GM21423 (cell line): ENCODE data around the gene C13orf46.

Experiments used
- ATAC-seq: cut with Tn5 transposase; IDR thresholded peaks from one replicate; pipeline ENCODE4 v1.9.1; 2021; ENCODE audit warnings: mild to moderate bottlenecking, moderate library complexity; ENCODE audit not compliant: unreplicated experiment

Gene C13orf46

GRCh38 chr13:113972451-113973217 is 1.2 kb downstream of the C13orf46 start:
- no peak for ATAC-seq

- no peak for ATAC-seq
These were observed 2.2 kb downstream of the C13orf46 start for GRCh38 chr13:113971471-113972231.

GRCh38 chr13:113970810-113971470 is 2.9 kb downstream of the C13orf46 start:
- no peak for ATAC-seq

- ATAC-seq = no peak
These were observed 3.8 kb downstream of the C13orf46 start for GRCh38 chr13:113969973-113970611.

- no peak for ATAC-seq
These were observed 4.4 kb downstream of the C13orf46 start for GRCh38 chr13:113969311-113969972.

DNA sequence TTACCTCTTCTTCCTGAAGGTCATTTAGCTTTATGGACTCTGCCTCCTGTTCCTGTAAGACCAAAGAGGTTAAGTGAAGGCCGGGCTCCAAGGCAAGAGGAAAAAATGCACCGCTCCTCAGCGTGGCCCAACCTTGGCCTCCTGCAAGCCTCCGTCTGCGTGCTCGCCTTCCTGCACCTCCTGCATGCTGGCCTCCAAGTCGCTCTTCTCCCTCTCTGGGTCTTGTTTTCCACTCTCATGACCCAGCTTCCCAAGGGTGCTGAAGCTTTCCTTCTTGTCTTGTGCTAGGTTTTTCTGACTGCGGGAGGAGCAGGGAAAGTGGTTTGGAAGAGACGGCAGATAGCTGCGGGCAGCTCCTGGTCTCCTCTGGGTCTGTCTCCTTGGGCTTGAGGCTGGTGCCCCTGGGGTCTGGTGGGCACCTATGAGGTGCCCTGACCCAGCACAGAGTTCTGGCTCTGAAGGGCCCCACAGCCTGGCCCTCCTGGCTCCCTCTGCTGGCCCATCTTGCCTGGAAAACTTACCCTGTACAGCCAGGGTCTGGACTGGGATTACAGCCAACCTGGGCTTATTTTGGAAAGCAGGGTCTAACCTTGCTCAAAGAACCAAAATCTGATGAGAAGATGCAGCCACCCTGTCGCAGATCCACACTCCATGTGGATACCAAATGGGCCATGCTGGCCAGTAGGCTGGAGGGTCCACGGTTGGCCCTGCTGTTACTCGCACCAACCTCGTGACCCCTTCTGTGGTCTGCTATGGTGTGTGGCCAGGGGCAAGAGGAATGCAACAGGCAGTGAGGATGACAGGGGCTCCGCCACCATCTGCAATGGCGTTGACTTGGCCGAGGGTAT is 5.2 kb downstream of the C13orf46 start:
- ATAC-seq = no peak

DNA sequence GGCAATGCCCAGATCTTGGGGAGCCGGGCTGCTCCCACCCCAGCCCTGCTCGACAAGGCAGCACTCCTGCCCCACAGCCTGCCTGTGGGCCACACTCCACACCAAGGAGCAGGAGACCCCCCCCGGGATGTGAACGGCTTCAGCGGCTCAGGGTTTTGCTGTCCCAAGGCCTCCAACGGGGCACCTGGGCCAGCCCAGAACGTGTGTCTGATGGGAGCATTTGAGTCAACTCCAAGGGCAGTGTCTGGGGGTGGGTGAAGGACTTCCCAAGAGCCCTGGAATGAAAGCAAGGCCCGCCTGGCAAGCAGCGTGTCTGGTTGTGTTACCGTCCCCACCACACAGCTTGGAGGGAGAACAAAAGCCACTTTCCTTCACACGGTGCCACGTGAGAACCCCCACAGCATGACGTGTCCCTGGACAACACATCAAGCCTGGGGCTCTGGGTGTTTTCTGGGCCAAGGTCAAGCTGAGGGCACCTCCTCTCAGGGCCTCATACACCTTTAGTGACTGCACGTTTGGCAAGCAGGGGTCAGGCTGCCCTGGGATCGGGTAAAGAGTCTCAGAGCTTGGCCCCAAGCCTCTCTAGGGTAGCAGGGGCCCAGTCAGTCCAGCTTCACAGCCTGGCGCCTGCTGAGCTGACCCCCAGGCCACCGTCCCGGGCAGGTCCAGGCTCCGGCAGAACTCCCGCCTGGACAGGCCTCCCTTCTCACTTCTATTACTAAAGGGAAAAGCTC is 6.0 kb downstream of the C13orf46 start:
- no peak for ATAC-seq

DNA sequence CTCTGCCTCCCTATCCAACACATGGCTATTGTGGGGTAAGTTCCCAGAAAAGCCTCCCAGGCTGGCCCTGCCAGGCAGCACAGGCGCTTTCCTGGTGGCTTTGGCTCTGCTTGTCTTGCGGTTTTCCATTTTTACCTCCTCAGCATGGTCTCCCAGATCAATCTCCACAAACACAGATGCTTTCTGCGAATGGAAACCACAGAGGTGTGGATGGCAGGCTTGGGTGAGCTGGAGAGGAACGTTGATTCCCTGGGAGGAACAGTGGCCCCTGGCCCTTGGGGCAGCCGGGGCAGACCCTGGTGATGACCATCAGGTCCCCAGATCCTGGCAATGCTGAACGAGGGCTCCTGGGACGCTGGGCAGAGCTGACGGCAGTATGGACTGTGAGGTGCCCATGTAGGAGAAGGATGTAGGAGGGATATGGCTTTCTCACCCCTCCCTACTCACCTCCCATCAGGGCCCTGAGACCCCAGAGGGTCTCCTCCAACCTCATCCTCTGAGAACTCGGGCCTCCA is 6.6 kb downstream of the C13orf46 start:
- no peak for ATAC-seq

- no peak for ATAC-seq
These were observed 7.7 kb downstream of the C13orf46 start for GRCh38 chr13:113965968-113966884.

DNA sequence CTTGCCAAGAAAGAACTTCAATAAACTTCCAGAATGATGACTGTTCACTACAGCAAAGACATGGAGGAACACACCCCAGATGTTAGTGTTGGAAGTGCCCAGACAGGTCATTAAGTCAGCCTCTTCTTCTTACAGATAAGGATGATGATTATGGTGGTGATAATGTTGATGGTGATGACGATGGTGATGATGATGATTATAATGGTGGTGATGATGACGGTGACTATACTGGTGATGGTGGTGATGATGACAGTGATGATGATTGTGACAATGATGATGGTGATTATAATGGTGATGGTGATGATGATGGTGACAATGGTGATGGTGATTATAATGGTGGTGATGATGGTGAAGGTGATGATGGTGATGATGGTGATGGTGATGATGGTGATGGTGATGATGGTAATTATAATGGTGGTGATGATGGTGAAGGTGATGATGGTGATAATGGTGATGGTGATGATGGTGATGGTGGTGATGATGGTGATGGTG is 8.4 kb downstream of the C13orf46 start:
- ATAC-seq = no peak

DNA sequence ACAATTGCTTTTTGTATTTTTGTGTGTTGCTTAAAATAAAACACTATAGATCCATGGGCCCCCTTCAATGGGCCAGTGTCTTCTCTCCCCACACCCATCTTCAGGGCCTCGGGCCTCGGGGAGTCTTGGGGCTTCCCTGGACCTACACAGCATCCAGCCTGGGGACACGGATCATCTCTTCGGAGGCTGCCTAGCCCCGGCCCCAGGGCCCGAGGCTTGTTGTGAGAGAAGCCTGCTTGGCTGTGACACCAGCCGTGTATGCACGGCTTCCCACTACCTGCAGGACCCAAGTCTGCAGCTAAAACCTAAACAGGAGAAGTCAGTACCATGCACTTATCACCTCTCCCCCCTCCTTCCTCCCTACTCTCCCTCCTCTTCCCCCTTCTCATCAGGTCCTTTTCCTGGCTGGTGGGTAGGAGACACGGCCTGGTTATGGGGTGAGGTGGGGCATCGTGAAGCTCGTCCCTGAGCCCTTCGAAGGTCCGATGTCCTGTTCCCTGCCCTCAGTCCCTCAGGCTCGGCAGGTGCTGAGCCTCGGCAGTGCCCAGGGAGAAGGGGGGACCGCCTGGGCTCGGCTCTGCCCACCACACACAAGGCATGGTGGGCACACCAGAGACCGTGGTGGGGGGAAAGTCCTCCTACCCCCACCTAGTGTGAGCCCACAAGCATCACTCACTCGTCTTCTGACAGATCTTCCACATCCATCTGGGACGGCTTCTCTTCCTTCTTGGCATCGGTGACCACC is 9.5 kb downstream of the C13orf46 start:
- ATAC-seq = no peak

DNA sequence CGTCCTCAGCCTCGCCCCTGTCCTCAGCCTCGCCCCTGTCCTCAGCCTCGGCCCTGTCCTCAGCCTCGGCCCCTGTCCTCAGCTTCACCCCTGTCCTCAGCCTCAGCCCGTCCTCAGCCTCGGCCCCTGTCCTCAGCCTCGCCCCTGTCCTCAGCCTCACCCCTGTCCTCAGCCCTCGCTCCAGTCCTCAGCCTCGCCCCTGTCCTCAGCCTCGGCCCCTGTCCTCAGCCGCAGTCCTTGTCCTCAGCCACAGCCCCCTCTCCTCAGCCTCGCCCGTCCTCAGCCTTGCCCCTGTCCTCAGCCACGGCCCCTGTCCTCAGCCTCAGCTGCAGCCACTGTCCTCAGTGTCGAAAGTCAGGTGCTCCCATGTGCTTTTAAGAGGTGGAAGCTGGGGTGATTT is 10.5 kb downstream of the C13orf46 start:
- ATAC-seq = no peak

- no peak for ATAC-seq
These were observed 10.9 kb downstream of the C13orf46 start for GRCh38 chr13:113962975-113963374.

- no peak for ATAC-seq
These were observed 11.5 kb downstream of the C13orf46 start for GRCh38 chr13:113962386-113962785.

DNA sequence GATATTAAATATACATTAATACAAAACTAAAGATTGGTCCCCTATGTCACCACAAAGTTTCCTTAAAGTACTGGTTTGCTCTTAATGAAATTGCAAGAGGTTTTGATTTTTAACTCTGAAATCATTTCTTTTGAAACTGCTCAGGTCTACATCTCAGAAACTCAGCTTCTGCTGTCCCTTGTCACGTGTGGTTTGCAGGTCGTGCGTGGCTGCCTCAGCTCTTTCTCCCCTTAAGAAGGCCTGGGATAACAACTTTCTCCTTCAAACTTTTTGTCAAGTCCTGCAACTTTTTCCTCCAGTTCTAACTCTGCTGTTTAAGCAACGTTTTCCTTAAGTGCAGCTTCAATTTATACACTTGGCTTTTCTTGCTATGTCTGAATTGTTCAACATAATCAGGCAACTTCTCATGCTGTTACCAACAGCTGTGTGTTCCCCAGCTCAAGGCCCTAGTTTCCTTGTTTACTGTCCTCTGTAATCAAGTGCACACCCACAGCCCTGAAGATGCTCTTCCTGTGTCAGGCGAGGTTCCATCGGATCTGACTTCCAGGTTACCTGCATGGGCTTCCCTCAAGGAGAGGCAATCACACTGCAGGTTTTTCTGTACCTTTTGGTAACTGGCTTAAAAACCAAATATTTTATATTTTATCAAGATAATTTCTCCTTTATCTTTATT is 13.5 kb downstream of the C13orf46 start:
- ATAC-seq = no peak

DNA sequence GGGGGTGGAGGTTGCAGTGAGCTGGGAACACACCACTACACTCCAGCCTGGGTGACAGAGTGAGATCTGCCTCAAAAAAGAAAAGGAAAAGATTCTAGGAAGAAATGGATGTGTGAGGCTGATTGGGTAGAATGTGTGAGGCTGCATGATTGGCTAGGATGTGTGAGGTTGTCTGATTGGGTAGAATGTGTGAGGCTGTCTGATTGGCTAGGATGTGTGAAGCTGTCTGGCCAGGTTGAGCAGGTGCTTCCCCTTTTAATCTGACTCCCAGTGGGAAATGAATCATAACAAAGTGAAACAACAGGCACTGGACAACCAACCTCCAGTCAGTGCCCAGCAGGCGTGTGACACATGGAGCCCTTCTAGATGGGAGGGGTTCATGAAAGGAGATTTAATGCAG is 14.7 kb downstream of the C13orf46 start:
- no peak for ATAC-seq
